Right lobe of liver (tissue), 4 donors: Measurements from ENCODE around the gene KRT23.

Experiments used
- CTCF ChIP-seq, 4 donors: fragments of 200-600 bp in 3 of 4; fragments of 450-650 bp in 1 of 4; IDR thresholded peaks; one replicate each; pipeline versions ENCODE4 v1.5.1 to v1.8.0; 2016 to 2022; ENCODE audit warnings: antibody characterized with exemption in 4 of 4, mild to moderate bottlenecking in 2 of 4
- POLR2A ChIP-seq: fragments of 450-650 bp; IDR thresholded peaks from one replicate; pipeline ENCODE4 v1.6.1; 2017; ENCODE audit warnings: antibody characterized with exemption, mild to moderate bottlenecking
- donor health status: DM: no; HTN: no; CAD: no.
- donor health status: DM: no; HTN: no; CAD: no.
- donor health status: DM: no; HTN: yes; CAD: no.

- no peak for TF ChIP-seq POLR2A
- no peak for TF ChIP-seq CTCF (IDR thresholded peaks at IDR 0.05)
Observed at GRCh38 chr17:40953881-40954280, 16.4 kb upstream of the KRT23 start.
